GM10248 (cell line): ENCODE results near the gene ODC1.

Experiments
- CTCF ChIA-PET: fragments of 300-600 bp; sonication (Branson Sonifier 250); formaldehyde crosslinking; extraction: SDS; loops from one replicate; lab custom pipeline; 2021; ENCODE audit warnings: antibody characterized with exemption; lab: Yijun Ruan, JAX
- POLR2A ChIA-PET: fragments of 350-650 bp; sonication (Branson Sonifier 250); formaldehyde crosslinking; extraction: SDS; loops from one replicate; lab custom pipeline; 2020; ENCODE audit warnings: antibody characterized with exemption; lab: Yijun Ruan, JAX
- DNase-seq: peaks from one replicate; pipeline ENCODE4 v3.0.0; 2012; ENCODE audit errors: extremely low spot score
- CTCF ChIP-seq: IDR thresholded peaks from 2 replicates; pipeline ENCODE4 v1.5.1; 2012; ENCODE audit warnings: mild to moderate bottlenecking, low read depth; ENCODE audit errors: extremely low read depth, missing control alignments, control extremely low read depth

The ODC1 gene

GRCh38 chr2:10486091-10486490 is 38.0 kb upstream of the ODC1 start:
- no peak for DNase-seq
- ChIA-PET POLR2A (no interaction called here), CTCF (no interaction called here)
- no peak for TF ChIP-seq CTCF

GRCh38 chr2:10482913-10483312 is 34.8 kb upstream of the ODC1 start:
- DNase-seq, result no peak
- POLR2A ChIA-PET, result interaction anchor here (0.8 kb wide), 1 partner anchor 204 kb away, joined by 3 read pairs; no protein-coding TSS in a partner anchor
- TF ChIP-seq CTCF, result no peak
- CTCF ChIA-PET, result interaction anchor here (1.1 to 1.6 kb wide), 3 partner anchors 9 to 48 kb away, joined by 3 to 7 read pairs (median 3); no protein-coding TSS in a partner anchor

GRCh38 chr2:10482460-10482859 is 34.3 kb upstream of the ODC1 start:
- CTCF ChIA-PET, result interaction anchor here (1.1 to 1.6 kb wide), 3 partner anchors 9 to 48 kb away, joined by 3 to 7 read pairs (median 3); no protein-coding TSS in a partner anchor
- DNase-seq, result no peak
- TF ChIP-seq CTCF, result no peak
- POLR2A ChIA-PET, result interaction anchor here (0.8 kb wide), 1 partner anchor 204 kb away, joined by 3 read pairs; no protein-coding TSS in a partner anchor

- ChIA-PET CTCF (interaction anchor here (1.2 kb wide), 1 partner anchor 47 kb away, joined by 6 read pairs; no protein-coding TSS in a partner anchor), POLR2A (no interaction called here)
- TF ChIP-seq CTCF, result no peak
- no peak for DNase-seq
These were observed 33.6 kb upstream of the ODC1 start for GRCh38 chr2:10481666-10482157.

- no peak for DNase-seq
- ChIA-PET POLR2A (no interaction called here), CTCF (interaction anchor here (1.2 kb wide), 1 partner anchor 46 kb away, joined by 6 read pairs; no protein-coding TSS in a partner anchor)
- no peak for TF ChIP-seq CTCF
These were observed 33.0 kb upstream of the ODC1 start for GRCh38 chr2:10481055-10481665.

GRCh38 chr2:10480359-10480949 is 32.3 kb upstream of the ODC1 start:
- POLR2A ChIA-PET, result no interaction called here
- no peak for DNase-seq
- CTCF ChIA-PET, result no interaction called here
- no peak for TF ChIP-seq CTCF
